ENCODE results near the gene SMIM9. TPM values are rescaled to one million over a fixed set of nuclear protein-coding genes. Genes with fewer than 3 reads are reported as not detected.

Gene SMIM9
- total RNA-seq (2022; extraction: Qiagen RNA extraction) = not detected in 5 replicates

GRCh38 chrX:154834562-154834961 lies at the start of gene SMIM9:
Gene SMIM9 (minus strand): TSS chrX:154834662. CDS start chrX:154830856, 3,806 bp downstream.

GRCh38 chrX:154804957-154805695 lies 29.3 kb downstream of the SMIM9 start, which contains the start of gene MPP1:
Gene MPP1 (minus strand): TSS chrX:154805485. CDS start chrX:154805373, 112 bp downstream.

Other genes with a start within 250 kb of the SMIM9 start
- gene CTAG1A, start 249.5 kb downstream of the SMIM9 start, total RNA-seq (2022; extraction: Qiagen RNA extraction) = not detected in 5 replicates
- not detected in 5 replicates for gene CTAG1B, start 215.4 kb downstream of the SMIM9 start, total RNA-seq (2022; extraction: Qiagen RNA extraction)
- gene CTAG2, start 181.1 kb downstream of the SMIM9 start, total RNA-seq (2022; extraction: Qiagen RNA extraction) = not detected in 5 replicates
- gene GAB3, start 83.6 kb downstream of the SMIM9 start, total RNA-seq (2022; extraction: Qiagen RNA extraction) = 0.56 to 0.77 TPM (median 0.66 TPM) in 5 replicates
- 137 to 193 TPM (median 147 TPM) in 5 replicates for gene DKC1, start 71.8 kb downstream of the SMIM9 start, total RNA-seq (2022; extraction: Qiagen RNA extraction)
- 13.7 to 16.4 TPM (median 15.9 TPM) in 5 replicates for gene MPP1, start 29.2 kb downstream of the SMIM9 start, total RNA-seq (2022; extraction: Qiagen RNA extraction)
- gene F8A1, start 51.7 kb upstream of the SMIM9 start, total RNA-seq (2022; extraction: Qiagen RNA extraction) = 57.2 to 105 TPM (median 93.5 TPM) in 5 replicates
- gene F8, start 188.1 kb upstream of the SMIM9 start, total RNA-seq (2022; extraction: Qiagen RNA extraction) = 3.6 to 4.6 TPM (median 4.1 TPM) in 5 replicates
- gene FUNDC2, start 192.2 kb upstream of the SMIM9 start, total RNA-seq (2022; extraction: Qiagen RNA extraction) = 92.3 to 125 TPM (median 119 TPM) in 5 replicates
- 13.7 to 18.2 TPM (median 15.8 TPM) in 5 replicates for gene CMC4, start 236.5 kb upstream of the SMIM9 start, total RNA-seq (2022; extraction: Qiagen RNA extraction)
- gene MTCP1, start 236.5 kb upstream of the SMIM9 start, total RNA-seq (2022; extraction: Qiagen RNA extraction) = 14.5 to 22.0 TPM (median 17.3 TPM) in 5 replicates
- 22.1 to 28.6 TPM (median 25.2 TPM) in 5 replicates for gene BRCC3, start 236.8 kb upstream of the SMIM9 start, total RNA-seq (2022; extraction: Qiagen RNA extraction)